MCF 10A (cell line): ENCODE measurements around the gene MLLT3. TPM values are rescaled to one million over a fixed set of nuclear protein-coding genes. Genes with fewer than 3 reads are reported as not detected.

ENCODE experiments used
- BruUV-seq: library from RNA; stranded (reverse); fragments of 400-500 nt; replicated peaks from 2 replicates; lab custom pipeline; 2021; lab: Mats Ljungman, UMichigan
- CTCF ChIA-PET: fragments of 300-600 bp; sonication (Branson Sonifier 250); formaldehyde crosslinking; extraction: SDS; loops from one replicate; lab custom pipeline; 2021; ENCODE audit warnings: antibody characterized with exemption, inconsistent platforms; lab: Yijun Ruan, JAX
- POLR2A ChIA-PET: fragments of 300-600, 350-650 bp; sonication (Branson Sonifier 250); formaldehyde crosslinking; extraction: SDS; loops from one replicate; lab custom pipeline; 2020; ENCODE audit warnings: antibody characterized with exemption, inconsistent platforms; lab: Yijun Ruan, JAX
- DNase-seq: peaks from one replicate; pipeline ENCODE4 v3.0.0-alpha.2; 2018; ENCODE audit not compliant: unreplicated experiment
- H3K27ac Mint-ChIP-seq: one replicate; pipeline ENCODE4 v1.8.0; 2022; ENCODE audit warnings: mild to moderate bottlenecking, low read depth, mixed read lengths; ENCODE audit not compliant: unreplicated experiment
- H3K27me3 Mint-ChIP-seq: one replicate; pipeline ENCODE4 v1.8.0; 2022; ENCODE audit warnings: mixed read lengths; ENCODE audit not compliant: insufficient read depth, unreplicated experiment
- H3K36me3 Mint-ChIP-seq: one replicate; pipeline ENCODE4 v1.8.0; 2022; ENCODE audit warnings: mild to moderate bottlenecking, moderate library complexity, mixed read lengths; ENCODE audit not compliant: insufficient read depth, unreplicated experiment
- H3K4me1 Mint-ChIP-seq: one replicate; pipeline ENCODE4 v1.8.0; 2022; ENCODE audit warnings: mixed read lengths; ENCODE audit not compliant: insufficient read depth, unreplicated experiment
- H3K4me3 Mint-ChIP-seq: one replicate; pipeline ENCODE4 v1.8.0; 2022; ENCODE audit warnings: mild to moderate bottlenecking, moderate library complexity, mixed read lengths; ENCODE audit not compliant: unreplicated experiment
- H3K9me3 Mint-ChIP-seq: one replicate; pipeline ENCODE4 v1.8.0; 2022; ENCODE audit warnings: mixed read lengths; ENCODE audit not compliant: unreplicated experiment
- CTCF ChIP-seq: fragments of 200-600 bp; IDR thresholded peaks from one replicate; pipeline ENCODE4 v1.8.0; 2022; ENCODE audit warnings: antibody characterized with exemption, mild to moderate bottlenecking; ENCODE audit not compliant: unreplicated experiment
- intact Hi-C: fragments of 100-400 bp; cut with micrococcal nuclease; formaldehyde crosslinking; loops from 2 replicates; pipeline ENCODE4 v1.14.1; 2022
- total RNA-seq: library from RNA; stranded (reverse); gene quantifications from 2 replicates; pipeline ENCODE4 v1.2.3, GENCODE V29; 2022

The MLLT3 gene
- total RNA-seq, 1 experiment from 2014 or later = 1.2 TPM

- Mint-ChIP-seq H3K36me3 (no peaks in the 10 kb centered on the region), H3K27me3 (no peaks in the 10 kb centered on the region), H3K27ac (peak overlapping the region; percentile 50), H3K4me3 (no peak overlapping the region), H3K4me1 (peaks cover 31% of the 10 kb centered on the region), H3K9me3 (no peaks in the 10 kb centered on the region)
- TF ChIP-seq CTCF = no peak
- intact Hi-C loops = no loop called here
- DNase-seq = no peak
- POLR2A ChIA-PET = interaction anchor here (1.2 to 2.6 kb wide), 5 partner anchors 12 to 363 kb away, joined by 3 to 12 read pairs (median 8); partner anchors contain the start of gene FOCAD
- BruUV-seq = no TSS peak
- CTCF ChIA-PET = interaction anchor here (0.6 to 3.4 kb wide), 8 partner anchors 14 to 375 kb away, joined by 3 to 19 read pairs (median 4); no protein-coding TSS in a partner anchor
Observed at GRCh38 chr9:20321423-20322082, 300.7 kb downstream of the MLLT3 start.

GRCh38 chr9:20320921-20321320 lies 301.4 kb downstream of the MLLT3 start:
- Mint-ChIP-seq H3K27ac (peak overlapping the region; percentile 50), H3K27me3 (no peaks in the 10 kb centered on the region), H3K36me3 (no peaks in the 10 kb centered on the region), H3K4me1 (peaks cover 34% of the 10 kb centered on the region), H3K9me3 (no peaks in the 10 kb centered on the region), H3K4me3 (no peak overlapping the region)
- ChIA-PET CTCF (interaction anchor here (0.7 to 3.4 kb wide), 12 partner anchors 14 to 375 kb away, joined by 3 to 19 read pairs (median 3); partner anchors contain the start of gene MLLT3), POLR2A (interaction anchor here (0.6 to 2.6 kb wide), 5 partner anchors 12 to 604 kb away, joined by 3 to 12 read pairs (median 8); partner anchors contain the start of gene FOCAD)
- no TSS peak for BruUV-seq
- peak; percentile 42 for DNase-seq
- intact Hi-C loops = no loop called here
- TF ChIP-seq CTCF = no peak

GRCh38 chr9:20319641-20320337 lies 302.5 kb downstream of the MLLT3 start:
- CTCF ChIA-PET = interaction anchor here (0.7 to 3.4 kb wide), 10 partner anchors 12 to 374 kb away, joined by 3 to 19 read pairs (median 3); partner anchors contain the start of gene MLLT3

More at GRCh38 chr9:20319641-20320337, 302.5 kb downstream of the MLLT3 start:
- Mint-ChIP-seq H3K27me3 (no peaks in the 10 kb centered on the region), H3K36me3 (no peaks in the 10 kb centered on the region), H3K9me3 (no peaks in the 10 kb centered on the region), H3K4me1 (peaks cover 41% of the 10 kb centered on the region), H3K27ac (peak overlapping the region; percentile 50), H3K4me3 (no peak overlapping the region)
- TF ChIP-seq CTCF = no peak
- BruUV-seq = no TSS peak
- intact Hi-C loops = no loop called here
- peak; percentile 53 for DNase-seq
- POLR2A ChIA-PET = interaction anchor here (1.0 to 2.6 kb wide), 8 partner anchors 14 to 940 kb away, joined by 3 to 12 read pairs (median 5); partner anchors contain the start of genes FOCAD, MLLT3 and RPS6
